Endothelial cell of umbilical vein (primary cell): ENCODE measurements around the gene ACOT7. TPM values are rescaled to one million over a fixed set of nuclear protein-coding genes. Genes with fewer than 3 reads are reported as not detected.

Experiments
- BruUV-seq: library from RNA; stranded (reverse); fragments of 400-500 nt; replicated peaks from 2 replicates; lab custom pipeline; 2021; lab: Mats Ljungman, UMichigan
- CTCF ChIA-PET: fragments of 300-600, 350-600 bp; sonication (Branson Sonifier 250); formaldehyde crosslinking; loops from one replicate; lab custom pipeline; 2021; ENCODE audit warnings: antibody characterized with exemption, inconsistent platforms; lab: Charles Lee
- POLR2A ChIA-PET: fragments of 300-600, 350-600 bp; sonication (Branson Sonifier 250); formaldehyde crosslinking; loops from one replicate; lab custom pipeline; 2021; ENCODE audit warnings: antibody characterized with exemption, inconsistent platforms; lab: Charles Lee
- DNase-seq: peaks from one replicate; pipeline ENCODE4 v3.0.0-alpha.2; 2011; ENCODE audit warnings: low read depth, low spot score
- FAIRE-seq: peaks from 2 replicates; lab custom pipeline; 2011; peaks lifted over from hg19 to GRCh38; lab: Jason Lieb, UNC
- H2AFZ ChIP-seq: 2 replicates; pipeline ENCODE4 v1.6.0; 2012; ENCODE audit warnings: low read depth, low read length, control low read depth, inconsistent platforms
- H3K27ac ChIP-seq: 2 replicates; pipeline ENCODE4 v1.5.1; 2011; ENCODE audit warnings: low read depth, mild to moderate bottlenecking, control low read depth, low read length, moderate library complexity; ENCODE audit not compliant: insufficient read depth
- H3K27me3 ChIP-seq, 2 experiments: 2 replicates each; pipeline versions ENCODE4 v1.6.0 to v1.6.1; 2011; ENCODE audit warnings: low read length in 2 of 2, mixed read lengths in 1 of 2; ENCODE audit not compliant: control insufficient read depth in 2 of 2, insufficient read depth in 2 of 2
- H3K36me3 ChIP-seq, 2 experiments: 2 replicates in 1 of 2; 3 replicates in 1 of 2; pipeline ENCODE4 v1.5.1; 2011; ENCODE audit warnings: low read length in 2 of 2, mild to moderate bottlenecking in 1 of 2, moderate library complexity in 1 of 2; ENCODE audit not compliant: control insufficient read depth in 2 of 2, insufficient read depth in 2 of 2; ENCODE audit errors: extremely low read depth in 1 of 2
- H3K4me1 ChIP-seq: 3 replicates; pipeline ENCODE4 v1.5.1; 2011; ENCODE audit warnings: mild to moderate bottlenecking, low read length; ENCODE audit not compliant: control insufficient read depth, insufficient read depth; ENCODE audit errors: extremely low read depth
- H3K4me2 ChIP-seq: 2 replicates; pipeline ENCODE4 v1.6.1; 2011; ENCODE audit warnings: low read length, control low read depth, mixed read lengths; ENCODE audit not compliant: insufficient read depth
- H3K4me3 ChIP-seq, 3 experiments: fragments of 200-600 bp in 1 of 3; sonication (generic), shearing (Covaris generic) in 1 of 3; replicated peaks in 1 of 3; 2 replicates each; pipeline ENCODE4 v1.5.1; 2011 to 2016; ENCODE audit warnings: control low read depth in 3 of 3, low read length in 3 of 3, mild to moderate bottlenecking in 2 of 3, inconsistent platforms in 1 of 3, low read depth in 1 of 3, moderate library complexity in 1 of 3; ENCODE audit not compliant: insufficient read depth in 1 of 3
- H3K79me2 ChIP-seq: 2 replicates; pipeline ENCODE4 v1.6.0; 2012; ENCODE audit warnings: low read length, inconsistent platforms; ENCODE audit not compliant: control insufficient read depth, insufficient read depth
- H3K9ac ChIP-seq: replicated peaks from 2 replicates; pipeline ENCODE3; 2011; ENCODE audit warnings: low read length, control low read depth; ENCODE audit not compliant: insufficient read depth; ENCODE audit errors: extremely low read depth
- H3K9me1 ChIP-seq: replicated peaks from 3 replicates; pipeline ENCODE4 v1.6.0; 2011; ENCODE audit warnings: mild to moderate bottlenecking, low read length; ENCODE audit not compliant: control insufficient read depth, insufficient read depth; ENCODE audit errors: extremely low read depth
- H3K9me3 ChIP-seq: replicated peaks from 2 replicates; pipeline ENCODE4 v1.5.1; 2012; ENCODE audit warnings: low read length, inconsistent platforms; ENCODE audit not compliant: control insufficient read depth, insufficient read depth
- H4K20me1 ChIP-seq: replicated peaks from 2 replicates; pipeline ENCODE3; 2011; ENCODE audit warnings: mild to moderate bottlenecking, low read length; ENCODE audit not compliant: control insufficient read depth, insufficient read depth; ENCODE audit errors: extremely low read depth
- EZH2 ChIP-seq: IDR thresholded peaks from 2 replicates; pipeline ENCODE4 v1.6.1; 2012; ENCODE audit warnings: borderline replicate concordance, low read depth, mild to moderate bottlenecking, moderate library complexity, low read length, inconsistent platforms; ENCODE audit not compliant: severe bottlenecking
- FOS ChIP-seq: IDR thresholded peaks from 2 replicates; pipeline ENCODE4 v1.6.1; 2011; ENCODE audit warnings: mild to moderate bottlenecking, low read length, moderate library complexity, borderline replicate concordance; ENCODE audit not compliant: insufficient read depth
- GATA2 ChIP-seq: IDR thresholded peaks from 2 replicates; pipeline ENCODE4 v1.7.0; 2011; ENCODE audit warnings: low read depth, mild to moderate bottlenecking, moderate library complexity, mixed read lengths, low read length; ENCODE audit not compliant: insufficient read length, insufficient read depth
- JUN ChIP-seq: IDR thresholded peaks from 2 replicates; pipeline ENCODE4 v1.6.1; 2011; ENCODE audit warnings: borderline replicate concordance, low read depth; ENCODE audit not compliant: insufficient read length, insufficient read depth
- MAX ChIP-seq: IDR thresholded peaks from 2 replicates; pipeline ENCODE4 v1.6.1; 2011; ENCODE audit not compliant: insufficient read depth, insufficient read length
- MYC ChIP-seq: IDR thresholded peaks from one replicate; pipeline ENCODE4 v1.6.1; 2011; ENCODE audit warnings: mild to moderate bottlenecking, low read depth, low read length
- POLR2A ChIP-seq: IDR thresholded peaks from 2 replicates; pipeline ENCODE4 v1.6.1; 2012; ENCODE audit warnings: low read depth, mild to moderate bottlenecking, control low read depth, low read length
- POLR2AphosphoS5 ChIP-seq: IDR thresholded peaks from 2 replicates; pipeline ENCODE4 v1.6.1; 2012; ENCODE audit warnings: low read depth, mild to moderate bottlenecking, control low read depth, low read length, moderate library complexity; ENCODE audit not compliant: insufficient read depth
- dilution Hi-C: fragments of 300-500 bp; cut with MboI; formaldehyde crosslinking; loops from one replicate; pipeline ENCODE4 v1.15.0; 2019; ENCODE audit warnings: low sequenced_read_pairs; ENCODE audit not compliant: extremely low pct_ligation_motif_present
- intact Hi-C: fragments of 100-400 bp; cut with micrococcal nuclease; formaldehyde crosslinking; loops from one replicate; pipeline ENCODE4 v1.10.0; 2022
- polyA plus RNA-seq, 4 experiments: library from polyadenylated mRNA; depleted of rRNA in 3 of 4; stranded (reverse) in 3 of 4; unstranded in 1 of 4; fragments of >200 nt; gene quantifications; 2 replicates each; pipeline versions ENCODE4 v1.2.1 to v1.2.3, GENCODE V29; 2011 to 2012; ENCODE audit warnings: missing spikeins in 1 of 4
- total RNA-seq: library from RNA; stranded (reverse); gene quantifications from 2 replicates; pipeline ENCODE4 v1.2.3, GENCODE V29; 2021
- TF ChIP-seq, protein P1 (sequence below), 2 donors: IDR thresholded peaks; 1 replicate in 1 of 2; 2 replicates in 1 of 2; pipeline ENCODE4 v1.5.1; 2011; ENCODE audit warnings: low read length in 2 of 2, mild to moderate bottlenecking in 2 of 2, moderate library complexity in 2 of 2, control low read depth in 1 of 2, inconsistent platforms in 1 of 2, low read depth in 1 of 2; ENCODE audit not compliant: insufficient read depth in 1 of 2; ENCODE audit errors: extremely low read depth in 1 of 2

The ACOT7 gene
- total and polyA plus RNA-seq, 2 donors (not counting 3 experiments of a cell fraction or from before 2014, with no cell fraction given): 69.4 to 105 TPM

- Histone ChIP-seq H3K9ac (no peak overlapping the region), H3K79me2 (no peaks in the 10 kb centered on the region), H3K9me1 (no peaks in the 10 kb centered on the region), H3K4me3 (no peak overlapping the region), H3K4me1 (peaks cover 11% of the 10 kb centered on the region), H3K27me3 (no peaks in the 10 kb centered on the region), H2AFZ (no peak overlapping the region), H3K4me2 (no peak overlapping the region), H4K20me1 (no peaks in the 10 kb centered on the region), H3K36me3 (no peaks in the 10 kb centered on the region), H3K9me3 (no peaks in the 10 kb centered on the region), H3K27ac (no peak overlapping the region)
- intact Hi-C loops (no loop called here), dilution Hi-C loops (no loop called here)
- BruUV-seq: no TSS peak
- ChIA-PET POLR2A (no interaction called here), CTCF (interaction anchor here (0.7 to 3.7 kb wide), 6 partner anchors 8 to 105 kb away, joined by 3 to 38 read pairs (median 4); no protein-coding TSS in a partner anchor)
- FAIRE-seq: no peak
- no peak for DNase-seq
- TF ChIP-seq FOS (no peak), POLR2AphosphoS5 (no peak), POLR2A (no peak), EZH2 (no peak), MYC (no peak)
These were observed 43.0 kb downstream of the ACOT7 start for GRCh38 chr1:6350416-6351088.

DNA sequence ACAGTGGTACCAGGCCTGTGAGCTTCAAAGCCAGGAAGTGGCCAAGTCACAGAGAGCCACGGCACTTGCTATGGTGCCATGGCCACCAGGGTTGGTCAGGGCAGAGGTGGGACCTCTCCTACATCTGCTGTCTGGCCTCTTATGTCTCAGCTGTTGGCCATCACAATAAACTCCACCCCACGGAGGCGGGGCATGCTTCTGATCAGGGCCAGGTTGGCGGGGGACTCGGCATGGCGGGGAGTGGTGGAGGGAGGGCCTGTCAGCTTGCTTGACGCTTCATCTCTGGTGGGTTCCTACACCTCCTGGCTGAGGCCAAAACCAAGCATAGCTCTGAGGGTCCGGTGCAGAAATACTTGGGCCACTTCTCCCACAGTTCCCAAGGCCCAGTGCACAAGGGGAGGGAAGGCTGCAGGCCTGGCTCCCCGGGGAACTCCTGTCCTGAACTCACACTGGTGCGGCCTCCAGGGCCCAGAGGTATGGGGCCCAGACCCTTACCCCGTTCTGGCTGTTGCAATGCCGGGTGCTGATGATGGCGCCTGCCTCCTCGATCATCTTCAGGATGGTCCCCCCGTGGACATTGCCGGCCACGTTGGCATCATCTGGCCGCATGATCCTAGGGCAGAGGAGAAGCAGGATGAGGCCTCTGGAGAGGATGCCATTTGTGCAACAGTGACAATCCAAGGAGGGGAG is 44.2 kb downstream of the ACOT7 start:
- ChIA-PET CTCF (interaction anchor here (1.0 to 3.7 kb wide), 15 partner anchors 9 to 868 kb away, joined by 3 to 68 read pairs (median 10); partner anchors contain the start of genes ACOT7 and RNF207), POLR2A (no interaction called here)
- no peak for TF ChIP-seq MAX
- TF ChIP-seq GATA2: no peak
- TF ChIP-seq MYC: no peak
- TF ChIP-seq JUN: no peak
- TF ChIP-seq POLR2AphosphoS5: no peak
- TF ChIP-seq EZH2: no peak
- TF ChIP-seq, protein P1, sequence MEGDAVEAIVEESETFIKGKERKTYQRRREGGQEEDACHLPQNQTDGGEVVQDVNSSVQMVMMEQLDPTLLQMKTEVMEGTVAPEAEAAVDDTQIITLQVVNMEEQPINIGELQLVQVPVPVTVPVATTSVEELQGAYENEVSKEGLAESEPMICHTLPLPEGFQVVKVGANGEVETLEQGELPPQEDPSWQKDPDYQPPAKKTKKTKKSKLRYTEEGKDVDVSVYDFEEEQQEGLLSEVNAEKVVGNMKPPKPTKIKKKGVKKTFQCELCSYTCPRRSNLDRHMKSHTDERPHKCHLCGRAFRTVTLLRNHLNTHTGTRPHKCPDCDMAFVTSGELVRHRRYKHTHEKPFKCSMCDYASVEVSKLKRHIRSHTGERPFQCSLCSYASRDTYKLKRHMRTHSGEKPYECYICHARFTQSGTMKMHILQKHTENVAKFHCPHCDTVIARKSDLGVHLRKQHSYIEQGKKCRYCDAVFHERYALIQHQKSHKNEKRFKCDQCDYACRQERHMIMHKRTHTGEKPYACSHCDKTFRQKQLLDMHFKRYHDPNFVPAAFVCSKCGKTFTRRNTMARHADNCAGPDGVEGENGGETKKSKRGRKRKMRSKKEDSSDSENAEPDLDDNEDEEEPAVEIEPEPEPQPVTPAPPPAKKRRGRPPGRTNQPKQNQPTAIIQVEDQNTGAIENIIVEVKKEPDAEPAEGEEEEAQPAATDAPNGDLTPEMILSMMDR (IDR thresholded peaks at IDR 0.05; ENCODE audit: extremely low read depth in 1 of 2, insufficient read depth in 1 of 2, low read depth in 1 of 2, low read length in 2 of 2): no peak
- TF ChIP-seq POLR2A: no peak
- no peak for TF ChIP-seq FOS
- Histone ChIP-seq H3K36me3 (no peaks in the 10 kb centered on the region), H3K9me1 (no peaks in the 10 kb centered on the region), H2AFZ (no peak overlapping the region), H3K4me1 (peaks cover 11% of the 10 kb centered on the region), H3K4me3 (no peak overlapping the region), H3K9me3 (no peaks in the 10 kb centered on the region), H3K27ac (peak overlapping the region; percentile 80), H3K4me2 (no peak overlapping the region), H3K9ac (no peak overlapping the region), H4K20me1 (no peaks in the 10 kb centered on the region), H3K27me3 (no peaks in the 10 kb centered on the region), H3K79me2 (no peaks in the 10 kb centered on the region)
- DNase-seq: no peak
- intact Hi-C loops: loop anchor here (10.0 kb wide), 1 partner anchor 235 kb away; no protein-coding TSS in a partner anchor
- no TSS peak for BruUV-seq
- dilution Hi-C loops: no loop called here
- no peak for FAIRE-seq
